ENCODE data around the gene USP20. TPM values are rescaled to one million over a fixed set of nuclear protein-coding genes. Genes with fewer than 3 reads are reported as not detected.

USP20 gene
- total RNA-seq, 1 experiment from 2014 or later, result 14.4 TPM

DNA sequence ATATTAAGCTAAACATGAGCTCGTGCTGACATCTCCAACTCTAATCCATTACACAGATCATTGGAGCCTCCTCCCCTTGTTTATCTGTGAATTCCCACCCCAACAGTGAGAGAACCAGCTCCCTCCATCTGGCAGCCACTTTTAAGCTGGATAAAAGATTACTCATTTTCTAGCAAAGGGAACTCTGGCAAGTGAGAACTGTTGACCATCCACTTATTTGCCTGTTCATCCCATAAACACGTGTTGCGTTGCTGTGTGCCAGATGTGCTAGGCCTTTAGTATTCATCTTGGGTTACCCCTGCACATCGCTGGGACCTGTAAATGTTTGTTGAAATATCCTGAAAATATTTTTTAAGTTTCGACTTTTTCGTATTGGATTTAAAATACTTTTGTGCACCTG, 8.9 kb upstream of the USP20 start:
- intact Hi-C loops (cut with micrococcal nuclease; ENCODE audit: unreplicated experiment), result no loop called here
- TF ChIP-seq, protein P1, sequence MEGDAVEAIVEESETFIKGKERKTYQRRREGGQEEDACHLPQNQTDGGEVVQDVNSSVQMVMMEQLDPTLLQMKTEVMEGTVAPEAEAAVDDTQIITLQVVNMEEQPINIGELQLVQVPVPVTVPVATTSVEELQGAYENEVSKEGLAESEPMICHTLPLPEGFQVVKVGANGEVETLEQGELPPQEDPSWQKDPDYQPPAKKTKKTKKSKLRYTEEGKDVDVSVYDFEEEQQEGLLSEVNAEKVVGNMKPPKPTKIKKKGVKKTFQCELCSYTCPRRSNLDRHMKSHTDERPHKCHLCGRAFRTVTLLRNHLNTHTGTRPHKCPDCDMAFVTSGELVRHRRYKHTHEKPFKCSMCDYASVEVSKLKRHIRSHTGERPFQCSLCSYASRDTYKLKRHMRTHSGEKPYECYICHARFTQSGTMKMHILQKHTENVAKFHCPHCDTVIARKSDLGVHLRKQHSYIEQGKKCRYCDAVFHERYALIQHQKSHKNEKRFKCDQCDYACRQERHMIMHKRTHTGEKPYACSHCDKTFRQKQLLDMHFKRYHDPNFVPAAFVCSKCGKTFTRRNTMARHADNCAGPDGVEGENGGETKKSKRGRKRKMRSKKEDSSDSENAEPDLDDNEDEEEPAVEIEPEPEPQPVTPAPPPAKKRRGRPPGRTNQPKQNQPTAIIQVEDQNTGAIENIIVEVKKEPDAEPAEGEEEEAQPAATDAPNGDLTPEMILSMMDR (IDR thresholded peaks at IDR 0.05), result no peak
- no peak for TF ChIP-seq POLR2AphosphoS5 (IDR thresholded peaks at IDR 0.05; ENCODE audit: low read depth, low read length)
- no peak for TF ChIP-seq TCF7L2 (IDR thresholded peaks at IDR 0.05; ENCODE audit: low read depth, low read length)
- no peak for TF ChIP-seq SIN3A (IDR thresholded peaks at IDR 0.05; ENCODE audit: borderline replicate concordance, insufficient read depth, low read depth, low read length)
- TF ChIP-seq, protein P2, sequence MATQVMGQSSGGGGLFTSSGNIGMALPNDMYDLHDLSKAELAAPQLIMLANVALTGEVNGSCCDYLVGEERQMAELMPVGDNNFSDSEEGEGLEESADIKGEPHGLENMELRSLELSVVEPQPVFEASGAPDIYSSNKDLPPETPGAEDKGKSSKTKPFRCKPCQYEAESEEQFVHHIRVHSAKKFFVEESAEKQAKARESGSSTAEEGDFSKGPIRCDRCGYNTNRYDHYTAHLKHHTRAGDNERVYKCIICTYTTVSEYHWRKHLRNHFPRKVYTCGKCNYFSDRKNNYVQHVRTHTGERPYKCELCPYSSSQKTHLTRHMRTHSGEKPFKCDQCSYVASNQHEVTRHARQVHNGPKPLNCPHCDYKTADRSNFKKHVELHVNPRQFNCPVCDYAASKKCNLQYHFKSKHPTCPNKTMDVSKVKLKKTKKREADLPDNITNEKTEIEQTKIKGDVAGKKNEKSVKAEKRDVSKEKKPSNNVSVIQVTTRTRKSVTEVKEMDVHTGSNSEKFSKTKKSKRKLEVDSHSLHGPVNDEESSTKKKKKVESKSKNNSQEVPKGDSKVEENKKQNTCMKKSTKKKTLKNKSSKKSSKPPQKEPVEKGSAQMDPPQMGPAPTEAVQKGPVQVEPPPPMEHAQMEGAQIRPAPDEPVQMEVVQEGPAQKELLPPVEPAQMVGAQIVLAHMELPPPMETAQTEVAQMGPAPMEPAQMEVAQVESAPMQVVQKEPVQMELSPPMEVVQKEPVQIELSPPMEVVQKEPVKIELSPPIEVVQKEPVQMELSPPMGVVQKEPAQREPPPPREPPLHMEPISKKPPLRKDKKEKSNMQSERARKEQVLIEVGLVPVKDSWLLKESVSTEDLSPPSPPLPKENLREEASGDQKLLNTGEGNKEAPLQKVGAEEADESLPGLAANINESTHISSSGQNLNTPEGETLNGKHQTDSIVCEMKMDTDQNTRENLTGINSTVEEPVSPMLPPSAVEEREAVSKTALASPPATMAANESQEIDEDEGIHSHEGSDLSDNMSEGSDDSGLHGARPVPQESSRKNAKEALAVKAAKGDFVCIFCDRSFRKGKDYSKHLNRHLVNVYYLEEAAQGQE (IDR thresholded peaks at IDR 0.05; ENCODE audit: insufficient read depth in 1 of 2, low read depth in 2 of 2, low read length in 1 of 2), result no peak
- CTCF ChIA-PET, result no interaction called here
- POLR2A ChIA-PET, result no interaction called here
- ATAC-seq (no peak), DNase-seq (ENCODE audit: low read depth, low spot score) (no peak)
- in situ Hi-C loops (cut with HindIII; ENCODE audit: low pct_unique_long_range_greater_than_20kb, low sequenced_read_pairs), result no loop called here
- Histone ChIP-seq H3K36me3 (ENCODE audit: control insufficient read depth, insufficient read depth, low read length) (no peaks in the 10 kb centered on the region; the same call in 1 of the 2 replicates), H3K9me3 (ENCODE audit: control insufficient read depth, insufficient read depth, low read depth, low read length) (no peaks in the 10 kb centered on the region), H3K4me1 (ENCODE audit: control insufficient read depth, insufficient read depth, low read length) (no peaks in the 10 kb centered on the region), H3K27me3 (ENCODE audit: control insufficient read depth, insufficient read depth, low read length) (no peaks in the 10 kb centered on the region), H3K27ac (ENCODE audit: low read length) (no peak overlapping the region), H3K4me3 (ENCODE audit: low read depth in 2 of 2, low read length in 2 of 2) (no peak overlapping the region)
- BruUV-seq (replicated peaks), result no TSS peak

DNA sequence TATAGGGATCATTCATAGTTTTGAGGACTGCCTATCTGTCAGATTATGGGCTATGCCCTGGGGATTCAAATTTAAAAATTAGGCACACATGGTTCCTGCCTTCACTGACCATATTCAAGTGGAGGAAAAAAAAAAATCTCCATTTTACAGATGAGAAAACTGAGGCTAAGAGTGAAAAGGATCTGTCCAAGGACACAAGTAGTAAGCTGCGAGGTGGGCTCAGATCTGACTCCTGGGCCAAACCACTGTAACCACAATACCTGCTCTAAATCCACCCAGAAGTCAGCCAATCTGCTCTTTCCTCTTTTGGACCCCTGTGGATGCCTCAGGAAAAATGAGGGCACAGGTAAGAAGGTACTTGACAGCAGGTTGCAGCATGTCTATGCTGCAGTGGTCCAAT, 8.5 kb upstream of the USP20 start:
- BruUV-seq (replicated peaks), result no TSS peak
- Histone ChIP-seq H3K4me3 (ENCODE audit: low read depth in 2 of 2, low read length in 2 of 2) (no peak overlapping the region), H3K9me3 (ENCODE audit: control insufficient read depth, insufficient read depth, low read depth, low read length) (no peaks in the 10 kb centered on the region), H3K27me3 (ENCODE audit: control insufficient read depth, insufficient read depth, low read length) (no peaks in the 10 kb centered on the region), H3K4me1 (ENCODE audit: control insufficient read depth, insufficient read depth, low read length) (no peaks in the 10 kb centered on the region), H3K36me3 (ENCODE audit: control insufficient read depth, insufficient read depth, low read length) (no peaks in the 10 kb centered on the region; the same call in 1 of the 2 replicates), H3K27ac (ENCODE audit: low read length) (no peak overlapping the region)
- ChIA-PET CTCF (no interaction called here), POLR2A (no interaction called here)
- no peak for TF ChIP-seq TCF7L2 (IDR thresholded peaks at IDR 0.05; ENCODE audit: low read depth, low read length)
- TF ChIP-seq, protein P1 (IDR thresholded peaks at IDR 0.05), result no peak
- DNase-seq (ENCODE audit: low read depth, low spot score), result no peak
- ATAC-seq, result no peak
- in situ Hi-C loops (cut with HindIII; ENCODE audit: low pct_unique_long_range_greater_than_20kb, low sequenced_read_pairs), result no loop called here
- intact Hi-C loops (cut with micrococcal nuclease; ENCODE audit: unreplicated experiment), result no loop called here
